B cell (primary cell): ENCODE data around the gene AEN. TPM values are rescaled to one million over a fixed set of nuclear protein-coding genes. Genes with fewer than 3 reads are reported as not detected.
A peak's percentile ranks its signal among the peaks of the same experiment; 100 is the strongest.

Experiments used
- ATAC-seq: fragments of 200-7000 bp; cut with Tn5 transposase; one replicate; pipeline ENCODE4 v1.10.0; 2021; ENCODE audit warnings: low read depth, mild to moderate bottlenecking, moderate number of reproducible peaks, moderate library complexity
- CTCF ChIA-PET: fragments of 350-600 bp; sonication (Branson Sonifier 250); formaldehyde crosslinking; loops from one replicate; lab custom pipeline; 2021; ENCODE audit warnings: antibody characterized with exemption, inconsistent platforms; lab: Charles Lee
- POLR2A ChIA-PET: fragments of 350-600 bp; sonication (Branson Sonifier 250); formaldehyde crosslinking; loops from one replicate; lab custom pipeline; 2021; ENCODE audit warnings: antibody characterized with exemption; lab: Charles Lee
- DNase-seq: peaks from one replicate; pipeline ENCODE4 v3.0.0; 2013
- H2AFZ ChIP-seq: 2 replicates; pipeline ENCODE4 v1.6.1; 2012; ENCODE audit warnings: mild to moderate bottlenecking, low read depth, low read length; ENCODE audit not compliant: insufficient read depth, poor library complexity, severe bottlenecking
- H3K27ac ChIP-seq, 2 donors: 1 replicate in 1 of 2; 2 replicates in 1 of 2; pipeline ENCODE4 v1.5.1; 2012 to 2013; ENCODE audit warnings: low read length in 2 of 2, mild to moderate bottlenecking in 2 of 2, moderate library complexity in 1 of 2
- H3K27me3 ChIP-seq, 4 experiments: fragments of 200-600 bp in 1 of 4; sonication (generic) in 1 of 4; replicated peaks in 1 of 4; 1 replicate in 2 of 4; 2 replicates in 2 of 4; pipeline versions ENCODE4 v1.6.1 to v1.7.0; 2013 to 2016; ENCODE audit warnings: low read length in 3 of 4, mild to moderate bottlenecking in 2 of 4, mixed read lengths in 1 of 4, moderate library complexity in 1 of 4; ENCODE audit not compliant: insufficient read depth in 4 of 4, control insufficient read depth in 3 of 4; ENCODE audit errors: control extremely low read depth in 1 of 4
- H3K36me3 ChIP-seq, 2 experiments: replicated peaks in 1 of 2; 1 replicate in 1 of 2; 2 replicates in 1 of 2; pipeline versions ENCODE4 v1.6.1 to v1.7.1; 2013; ENCODE audit warnings: low read length in 1 of 2; ENCODE audit not compliant: insufficient read depth in 2 of 2, control insufficient read depth in 1 of 2; ENCODE audit errors: control extremely low read depth in 1 of 2, extremely low read depth in 1 of 2
- H3K4me1 ChIP-seq, 2 donors: fragments of 200-600 bp in 1 of 2; sonication (generic) in 1 of 2; 1 replicate in 1 of 2; 2 replicates in 1 of 2; pipeline versions ENCODE4 v1.5.1 to v1.6.1; 2013 to 2017; ENCODE audit warnings: low read length in 2 of 2; ENCODE audit not compliant: control insufficient read depth in 2 of 2, insufficient read depth in 2 of 2
- H3K4me2 ChIP-seq: replicated peaks from 2 replicates; pipeline ENCODE3; 2012; ENCODE audit warnings: mild to moderate bottlenecking, low read depth, low read length; ENCODE audit not compliant: poor library complexity, severe bottlenecking
- H3K4me3 ChIP-seq, 5 experiments: fragments of 200-600 bp in 1 of 5; sonication (generic) in 1 of 5; 1 replicate in 3 of 5; 2 replicates in 2 of 5; pipeline versions ENCODE4 v1.5.1 to v1.7.0; 2011 to 2016; ENCODE audit warnings: low read length in 4 of 5, mild to moderate bottlenecking in 4 of 5, low read depth in 2 of 5, control low read depth in 1 of 5, moderate library complexity in 1 of 5; ENCODE audit not compliant: insufficient read depth in 1 of 5; ENCODE audit errors: control extremely low read depth in 1 of 5, extremely low read depth in 1 of 5
- H3K79me2 ChIP-seq: fragments of 200-600 bp; sonication (generic); one replicate; pipeline ENCODE4 v1.6.0; 2016; ENCODE audit warnings: low read length; ENCODE audit not compliant: control insufficient read depth, insufficient read depth
- H3K9ac ChIP-seq: fragments of 200-600 bp; sonication (generic); 2 replicates; pipeline ENCODE4 v1.6.1; 2017; ENCODE audit warnings: mild to moderate bottlenecking, low read length, moderate library complexity
- H3K9me3 ChIP-seq, 3 donors: one replicate each; pipeline versions ENCODE4 v1.6.1 to v1.7.1; 2013; ENCODE audit warnings: low read length in 2 of 3; ENCODE audit not compliant: control insufficient read depth in 2 of 3, insufficient read depth in 1 of 3; ENCODE audit errors: control extremely low read depth in 1 of 3
- H4K20me1 ChIP-seq: 2 replicates; pipeline ENCODE4 v1.6.0; 2012; ENCODE audit warnings: mild to moderate bottlenecking, low read length; ENCODE audit not compliant: insufficient read depth, control insufficient read depth, poor library complexity, severe bottlenecking
- H3K27ac Mint-ChIP-seq: one replicate; pipeline ENCODE4 v1.8.0; 2021; ENCODE audit warnings: mixed read lengths
- H3K27me3 Mint-ChIP-seq: one replicate; pipeline ENCODE4 v1.8.0; 2021; ENCODE audit warnings: mixed read lengths
- H3K4me1 Mint-ChIP-seq: one replicate; pipeline ENCODE4 v1.8.0; 2021; ENCODE audit warnings: mixed read lengths
- H3K4me3 Mint-ChIP-seq: one replicate; pipeline ENCODE4 v1.8.0; 2021; ENCODE audit warnings: mixed read lengths
- H3K9me3 Mint-ChIP-seq: one replicate; pipeline ENCODE4 v1.8.0; 2022; ENCODE audit warnings: mixed read lengths; ENCODE audit not compliant: insufficient read depth
- EZH2 ChIP-seq: IDR thresholded peaks from 2 replicates; pipeline ENCODE4 v1.6.1; 2012; ENCODE audit warnings: borderline replicate concordance, low read depth, mild to moderate bottlenecking, moderate library complexity, low read length; ENCODE audit not compliant: insufficient read depth, poor library complexity, severe bottlenecking
- WGBS: methylation state at CpG from one replicate; pipeline ENCODE4 v1.1.5; 2013; ENCODE audit warnings: missing lambda C conversion rate; ENCODE audit not compliant: insufficient coverage; 5-methylcytosine and 5-hydroxymethylcytosine counted together
- intact Hi-C: fragments of 100-400 bp; cut with micrococcal nuclease; formaldehyde crosslinking; loops from one replicate; pipeline ENCODE4 v1.10.0; 2022
- polyA plus RNA-seq: library from polyadenylated mRNA; depleted of rRNA; stranded (reverse); fragments of >200 nt; gene quantifications from 2 replicates; pipeline ENCODE4 v1.2.3, GENCODE V29; 2012
- total RNA-seq, 2 donors: library from RNA; stranded (reverse); fragments of 120-200 nt in 1 of 2; gene quantifications; 1 replicate in 1 of 2; 2 replicates in 1 of 2; pipeline versions ENCODE4 v1.2.3 to v1.2.4, GENCODE V29; 2013 to 2022
- TF ChIP-seq, protein P1 (sequence below): fragments of 200-600 bp; IDR thresholded peaks from one replicate; pipeline ENCODE4 v1.8.0; 2022; ENCODE audit warnings: antibody characterized with exemption, mild to moderate bottlenecking

Gene AEN
- total and polyA plus RNA-seq, 2 donors (not counting 1 experiment from before 2014, with no cell fraction given): 18.5 to 42.9 TPM

DNA sequence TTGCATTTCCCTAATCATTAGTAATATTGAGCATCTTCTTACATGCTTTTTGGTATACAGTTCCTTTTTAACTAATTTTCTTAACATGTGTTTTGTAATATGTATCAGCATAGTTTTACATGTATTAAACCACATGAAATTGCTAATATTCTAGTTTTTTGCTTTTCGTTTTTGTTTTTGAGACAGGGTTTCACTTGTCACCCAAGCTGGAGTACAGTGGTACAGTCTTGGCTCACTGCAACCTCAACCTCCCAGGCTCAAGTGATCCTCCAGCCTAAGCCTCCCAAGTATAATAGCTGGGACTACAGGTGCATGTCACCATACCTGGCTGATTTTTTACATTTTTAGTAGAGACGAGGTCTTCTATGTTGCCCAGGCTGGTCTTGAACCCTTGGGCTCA lies 13.3 kb downstream of the AEN start:
- peak overlapping the region; percentile 97 to 99 for H3K27ac ChIP-seq
- TF ChIP-seq EZH2: no peak
- TF ChIP-seq, protein P1, sequence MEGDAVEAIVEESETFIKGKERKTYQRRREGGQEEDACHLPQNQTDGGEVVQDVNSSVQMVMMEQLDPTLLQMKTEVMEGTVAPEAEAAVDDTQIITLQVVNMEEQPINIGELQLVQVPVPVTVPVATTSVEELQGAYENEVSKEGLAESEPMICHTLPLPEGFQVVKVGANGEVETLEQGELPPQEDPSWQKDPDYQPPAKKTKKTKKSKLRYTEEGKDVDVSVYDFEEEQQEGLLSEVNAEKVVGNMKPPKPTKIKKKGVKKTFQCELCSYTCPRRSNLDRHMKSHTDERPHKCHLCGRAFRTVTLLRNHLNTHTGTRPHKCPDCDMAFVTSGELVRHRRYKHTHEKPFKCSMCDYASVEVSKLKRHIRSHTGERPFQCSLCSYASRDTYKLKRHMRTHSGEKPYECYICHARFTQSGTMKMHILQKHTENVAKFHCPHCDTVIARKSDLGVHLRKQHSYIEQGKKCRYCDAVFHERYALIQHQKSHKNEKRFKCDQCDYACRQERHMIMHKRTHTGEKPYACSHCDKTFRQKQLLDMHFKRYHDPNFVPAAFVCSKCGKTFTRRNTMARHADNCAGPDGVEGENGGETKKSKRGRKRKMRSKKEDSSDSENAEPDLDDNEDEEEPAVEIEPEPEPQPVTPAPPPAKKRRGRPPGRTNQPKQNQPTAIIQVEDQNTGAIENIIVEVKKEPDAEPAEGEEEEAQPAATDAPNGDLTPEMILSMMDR: no peak
- ChIA-PET POLR2A (interaction anchor here (1.1 to 1.5 kb wide), 3 partner anchors 10 to 24 kb away, joined by 3 to 10 read pairs (median 6); no protein-coding TSS in a partner anchor), CTCF (interaction anchor here (1.7 to 5.9 kb wide), 4 partner anchors 10 to 30 kb away, joined by 4 to 56 read pairs (median 11); no protein-coding TSS in a partner anchor)
- H3K9me3 ChIP-seq: no peaks in the 10 kb centered on the region
- ATAC-seq (no peak), DNase-seq (no peak)
- no peak overlapping the region for H2AFZ ChIP-seq
- Mint-ChIP-seq H3K27me3 (no peaks in the 10 kb centered on the region), H3K4me1 (peaks cover 83% of the 10 kb centered on the region), H3K27ac (peak overlapping the region; percentile 86), H3K9me3 (no peaks in the 10 kb centered on the region), H3K4me3 (no peak overlapping the region)
- no peaks in the 10 kb centered on the region for H4K20me1 ChIP-seq
- peak overlapping the region; percentile 18 for H3K9ac ChIP-seq
- intact Hi-C loops: no loop called here
- H3K79me2 ChIP-seq: peaks cover 72% of the 10 kb centered on the region
- 69% methylated on average over 1 of the region's 2 CpGs for WGBS
- H3K27me3 ChIP-seq: no peaks in the 10 kb centered on the region
- peak overlapping the region in 1 of 5 experiments; percentile 9 for H3K4me3 ChIP-seq
- peak overlapping the region; percentile 95 for H3K4me2 ChIP-seq
- peaks cover 77 to 87% of the 10 kb centered on the region in 2 donors for H3K4me1 ChIP-seq
- peaks cover 0 to 31% of the 10 kb centered on the region in 2 experiments for H3K36me3 ChIP-seq

DNA sequence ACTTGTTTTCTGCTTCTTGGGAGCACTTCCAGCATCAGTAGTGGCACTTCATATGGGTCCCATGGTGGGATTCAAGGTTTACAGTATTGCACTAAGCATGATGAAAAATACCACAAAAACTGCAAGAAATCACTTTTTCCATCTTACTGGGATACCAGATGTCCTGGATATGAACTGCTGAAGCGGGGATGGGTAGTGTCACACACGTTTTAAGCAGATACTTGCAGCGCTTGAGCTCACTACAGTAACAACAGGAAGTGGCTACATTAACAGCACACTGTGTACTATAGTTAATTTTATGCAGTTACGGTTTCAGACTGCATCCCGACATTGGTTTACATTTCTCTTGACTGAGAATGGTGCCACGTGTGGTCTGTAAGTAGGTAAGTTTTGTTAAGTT lies 14.2 kb downstream of the AEN start:
- peak overlapping the region; percentile 97 for H3K27ac Mint-ChIP-seq
- no peaks in the 10 kb centered on the region for H3K9me3 Mint-ChIP-seq
- peaks cover 0 to 25% of the 10 kb centered on the region in 2 experiments for H3K36me3 ChIP-seq
- peak overlapping the region; percentile 43 to 58 (median 56) for H3K4me3 ChIP-seq
- peak overlapping the region; percentile 61 for H3K9ac ChIP-seq
- ATAC-seq: peak; percentile 11
- H3K27me3 Mint-ChIP-seq: no peaks in the 10 kb centered on the region
- intact Hi-C loops: no loop called here
- H3K79me2 ChIP-seq: peaks cover 66% of the 10 kb centered on the region
- H3K4me3 Mint-ChIP-seq: peak overlapping the region; percentile 93
- DNase-seq: peak; percentile 73
- TF ChIP-seq, protein P1: no peak
- TF ChIP-seq EZH2: no peak
- WGBS: no CpG with 5 or more reads among the region's 6 CpGs
- H3K4me1 ChIP-seq: peaks cover 75 to 87% of the 10 kb centered on the region in 2 donors
- CTCF ChIA-PET: interaction anchor here (0.6 to 5.9 kb wide), 8 partner anchors 11 to 417 kb away, joined by 3 to 56 read pairs (median 5); partner anchors contain the start of gene AEN
- no peaks in the 10 kb centered on the region for H4K20me1 ChIP-seq
- H3K27me3 ChIP-seq: no peaks in the 10 kb centered on the region
- POLR2A ChIA-PET: interaction anchor here (0.5 to 1.5 kb wide), 5 partner anchors 9 to 90 kb away, joined by 3 to 10 read pairs (median 3); no protein-coding TSS in a partner anchor
- peaks cover 81% of the 10 kb centered on the region for H3K4me1 Mint-ChIP-seq
- peak overlapping the region; percentile 95 for H3K4me2 ChIP-seq
- no peaks in the 10 kb centered on the region for H3K9me3 ChIP-seq
- peak overlapping the region; percentile 97 to 99 for H3K27ac ChIP-seq
- H2AFZ ChIP-seq: no peak overlapping the region
